ENCODE data around the gene GJA3.

The GJA3 gene

DNA sequence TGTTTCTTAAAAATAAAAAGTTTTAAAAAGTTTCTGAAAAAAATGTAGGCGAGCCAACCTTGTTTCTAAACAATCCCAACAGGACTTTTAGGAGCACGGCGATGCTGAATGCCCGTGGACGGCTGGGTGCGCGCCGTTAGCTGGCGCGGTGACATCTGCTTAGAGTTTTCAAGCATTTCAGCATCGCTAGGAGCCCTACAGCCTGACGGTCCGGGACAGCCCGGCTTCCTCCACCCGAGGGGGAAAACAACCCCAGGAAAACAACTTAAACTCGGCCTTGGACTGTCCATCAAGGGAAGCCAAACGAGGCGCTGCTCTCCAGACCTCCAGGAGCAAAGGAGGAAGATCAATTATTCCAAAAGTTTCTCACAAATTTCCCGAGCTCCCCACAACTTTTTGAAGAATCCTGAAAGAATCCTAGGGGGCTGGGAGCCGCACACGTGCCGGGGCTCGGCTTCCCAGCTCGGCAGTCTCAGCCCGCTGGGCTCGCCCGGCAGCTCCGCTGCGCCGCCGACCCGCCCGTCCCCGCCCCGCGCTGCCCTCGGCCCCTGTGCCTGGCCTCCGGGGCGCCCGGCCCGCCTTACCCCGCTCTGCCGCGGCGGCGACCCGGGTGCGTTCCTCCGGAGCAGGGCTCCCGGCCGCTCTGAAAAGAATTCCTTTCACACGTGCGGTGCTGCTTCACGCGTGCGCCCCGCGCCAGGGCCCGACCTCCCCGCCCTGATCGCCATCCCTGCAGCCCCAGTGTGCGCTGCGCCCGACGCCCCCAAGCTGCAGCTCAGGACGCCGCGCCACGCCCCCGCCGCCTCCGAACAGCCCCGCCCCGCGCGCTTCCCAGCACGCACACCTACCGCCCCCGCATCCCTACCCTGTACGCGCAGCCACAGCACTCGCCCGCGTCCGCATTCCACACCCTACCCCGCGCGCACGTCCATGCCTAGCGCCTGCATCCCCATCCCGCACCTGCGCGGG, at the start of gene GJA3:
TSS of gene GJA3 (minus strand) at position 747 of the 969 bp plus-strand sequence. CDS start 17,764 bp downstream, outside the sequence.
- peak in 1 of 3 donors; percentile 49 for DNase-seq (ENCODE audit: low read depth in 3 of 3)

GRCh38 chr13:20209948-20210347, 49.1 kb upstream of the GJA3 start:
- no peak for DNase-seq (ENCODE audit: low read depth in 3 of 3)

- no peak for DNase-seq (ENCODE audit: low read depth in 3 of 3)
Measured at GRCh38 chr13:20206698-20207235, 45.9 kb upstream of the GJA3 start.

- no peak for DNase-seq (ENCODE audit: low read depth in 3 of 3)
Measured at GRCh38 chr13:20206065-20206697, 45.3 kb upstream of the GJA3 start.

- DNase-seq (ENCODE audit: low read depth in 3 of 3): no peak
Measured at GRCh38 chr13:20198781-20199180, 37.9 kb upstream of the GJA3 start.

- DNase-seq (ENCODE audit: low read depth in 3 of 3): no peak
Measured at GRCh38 chr13:20197361-20197834, 36.5 kb upstream of the GJA3 start.

DNA sequence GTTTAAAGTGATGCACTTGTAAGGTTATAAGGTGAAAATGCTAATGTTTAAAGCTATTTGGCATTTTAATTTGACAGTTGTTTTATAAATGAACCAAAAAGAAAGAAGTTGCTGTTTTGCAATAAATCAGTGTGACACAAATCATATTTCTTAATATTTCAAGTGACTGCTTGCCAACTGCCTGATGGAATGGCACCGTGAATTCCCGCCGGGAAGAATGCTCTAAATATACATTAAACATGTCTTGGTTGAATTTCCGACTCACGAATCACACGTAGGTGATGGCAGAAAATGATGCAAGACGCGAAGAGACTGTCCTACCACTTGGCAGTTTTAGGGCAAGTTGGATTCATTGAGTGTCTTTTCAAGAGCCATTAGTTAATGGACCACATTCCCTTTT, 34.9 kb upstream of the GJA3 start:
- no peak for DNase-seq (ENCODE audit: low read depth in 3 of 3)

- DNase-seq (ENCODE audit: low read depth in 3 of 3): no peak
Measured at GRCh38 chr13:20193907-20194631, 33.2 kb upstream of the GJA3 start.

- DNase-seq (ENCODE audit: low read depth in 3 of 3): no peak
Measured at GRCh38 chr13:20193162-20193906, 32.5 kb upstream of the GJA3 start.

GRCh38 chr13:20192836-20193161, 31.9 kb upstream of the GJA3 start, which contains the start of gene GJB2:
TSS of gene GJB2 (minus strand) at chr13:20192938. CDS start at chr13:20189581, 3,357 bp downstream.
- DNase-seq (ENCODE audit: low read depth in 3 of 3): no peak

DNA sequence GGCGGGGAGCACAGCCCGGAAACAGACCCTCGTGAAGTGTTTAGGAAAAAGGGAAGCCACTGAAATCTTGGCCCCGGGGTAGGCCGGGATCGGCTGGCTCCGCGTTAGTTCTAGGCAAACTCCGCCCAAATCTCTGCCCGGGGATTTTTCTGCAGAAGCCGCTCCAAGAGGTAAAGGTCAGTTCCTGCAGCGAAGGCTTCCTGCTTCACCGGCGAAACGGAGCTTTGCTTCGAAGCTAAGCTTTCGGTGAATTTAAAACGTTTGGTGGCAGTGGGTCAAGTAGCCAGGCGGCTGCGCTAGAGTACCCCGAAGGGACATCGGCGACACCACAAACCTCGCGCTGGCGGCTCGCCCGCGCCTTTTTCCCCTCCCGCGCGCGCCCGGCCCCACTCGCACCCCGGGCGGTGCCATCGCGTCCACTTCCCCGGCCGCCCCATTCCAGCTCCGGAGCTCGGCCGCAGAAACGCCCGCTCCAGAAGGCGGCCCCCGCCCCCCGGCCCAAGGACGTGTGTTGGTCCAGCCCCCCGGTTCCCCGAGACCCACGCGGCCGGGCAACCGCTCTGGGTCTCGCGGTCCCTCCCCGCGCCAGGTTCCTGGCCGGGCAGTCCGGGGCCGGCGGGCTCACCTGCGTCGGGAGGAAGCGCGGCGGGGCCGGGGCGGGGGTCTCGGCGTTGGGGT, 31.4 kb upstream of the GJA3 start:
- no peak for DNase-seq (ENCODE audit: low read depth in 3 of 3)

DNA sequence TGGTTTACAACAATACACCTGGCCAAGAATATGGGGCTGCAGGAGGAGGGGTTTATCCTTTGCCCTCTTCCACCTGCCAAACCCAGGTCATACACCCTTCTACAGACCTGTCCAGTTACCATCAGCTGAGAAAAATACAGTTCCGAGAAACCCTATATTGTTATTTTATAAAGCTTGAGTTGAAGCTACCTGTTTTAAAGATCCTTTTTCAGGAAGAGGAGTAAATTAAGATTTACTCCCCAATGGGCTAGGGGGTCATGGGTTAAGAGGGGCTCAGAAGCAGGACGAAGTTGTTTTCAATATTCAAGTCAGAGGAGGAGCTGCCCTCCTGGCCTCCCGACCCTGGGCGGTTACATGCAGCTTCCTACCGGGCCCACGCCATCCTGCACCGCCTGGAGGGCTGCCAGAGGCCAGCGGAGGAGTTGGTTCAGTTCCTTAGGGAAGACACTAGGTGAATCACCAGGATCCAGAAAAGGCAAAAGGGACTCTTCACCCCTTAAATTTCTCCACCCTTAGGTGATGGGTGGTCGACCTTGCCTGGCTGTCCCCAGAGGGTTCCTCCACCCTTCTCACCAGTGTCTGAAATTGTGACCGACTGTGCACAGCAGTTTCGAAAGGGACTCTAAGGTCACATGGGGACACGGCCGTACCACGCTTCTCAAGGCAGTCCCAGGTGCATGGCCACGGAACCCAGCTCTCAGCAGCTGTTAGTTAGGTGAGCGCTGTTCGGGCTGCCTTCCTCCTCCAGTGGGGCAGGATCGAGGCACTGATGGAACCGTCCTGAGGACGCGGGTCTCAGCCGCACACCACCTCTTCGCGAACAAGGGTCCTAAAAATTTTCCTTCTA, 30.7 kb upstream of the GJA3 start:
- no peak for DNase-seq (ENCODE audit: low read depth in 3 of 3)

DNA sequence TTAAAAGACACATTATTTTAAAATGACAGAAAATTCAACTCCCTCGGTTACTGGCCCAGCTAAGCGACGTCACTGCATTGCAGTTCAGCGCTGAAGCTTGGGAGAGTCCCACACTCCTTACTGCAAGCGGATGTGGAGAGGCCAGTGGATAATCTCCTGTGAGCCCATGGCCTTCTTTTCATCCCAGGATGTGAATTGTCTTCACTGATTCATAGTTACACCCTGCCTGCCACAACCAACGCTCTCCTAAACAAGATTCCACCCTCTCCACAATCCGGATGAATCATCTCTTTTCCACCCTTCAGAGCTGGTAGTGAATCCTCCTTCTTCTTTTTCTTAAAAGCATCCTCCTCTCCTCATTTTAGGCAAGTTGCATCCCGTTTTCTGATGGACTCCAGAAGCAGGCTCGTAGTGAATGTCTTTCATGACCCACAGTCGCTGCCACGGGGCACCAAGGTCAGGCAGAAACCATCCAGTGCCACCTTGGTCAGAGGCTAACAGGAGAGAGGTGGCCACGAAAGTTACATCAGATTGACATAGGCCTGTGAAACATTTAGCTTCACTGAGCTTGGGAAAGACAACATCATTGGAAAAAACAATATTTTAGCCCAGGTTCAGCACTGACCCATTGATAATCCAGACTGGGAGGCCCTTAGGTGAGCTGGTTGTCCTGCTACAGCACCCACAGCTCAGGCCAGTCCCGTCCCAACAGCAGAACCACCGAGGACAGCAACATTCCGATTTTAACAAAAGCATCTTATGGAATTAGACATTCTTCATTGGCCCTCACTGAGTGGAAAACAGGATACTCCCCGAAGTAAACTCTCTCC, 29.8 kb upstream of the GJA3 start:
- no peak for DNase-seq (ENCODE audit: low read depth in 3 of 3)

- DNase-seq (ENCODE audit: low read depth in 3 of 3): no peak
Measured at GRCh38 chr13:20190076-20190475, 29.2 kb upstream of the GJA3 start.

- no peak for DNase-seq (ENCODE audit: low read depth in 3 of 3)
Measured at GRCh38 chr13:20188667-20189553, 28.1 kb upstream of the GJA3 start.

GRCh38 chr13:20186771-20187170, 25.9 kb upstream of the GJA3 start:
- no peak for DNase-seq (ENCODE audit: low read depth in 3 of 3)

GRCh38 chr13:20185366-20186056, 24.7 kb upstream of the GJA3 start:
- no peak for DNase-seq (ENCODE audit: low read depth in 3 of 3)

Data from stimulated activated CD4-positive, alpha-beta T cell treated with anti-CD3 and anti-CD28 coated beads, TNF-alpha, amount 100 ng/mL, for 48 hours (primary cell).